ENCODE measurements around the gene ZFP64. TPM values are rescaled to one million over a fixed set of nuclear protein-coding genes. Genes with fewer than 3 reads are reported as not detected.

ZFP64 gene
- polyA plus RNA-seq, 2 donors: 3.2 to 6.2 TPM

DNA sequence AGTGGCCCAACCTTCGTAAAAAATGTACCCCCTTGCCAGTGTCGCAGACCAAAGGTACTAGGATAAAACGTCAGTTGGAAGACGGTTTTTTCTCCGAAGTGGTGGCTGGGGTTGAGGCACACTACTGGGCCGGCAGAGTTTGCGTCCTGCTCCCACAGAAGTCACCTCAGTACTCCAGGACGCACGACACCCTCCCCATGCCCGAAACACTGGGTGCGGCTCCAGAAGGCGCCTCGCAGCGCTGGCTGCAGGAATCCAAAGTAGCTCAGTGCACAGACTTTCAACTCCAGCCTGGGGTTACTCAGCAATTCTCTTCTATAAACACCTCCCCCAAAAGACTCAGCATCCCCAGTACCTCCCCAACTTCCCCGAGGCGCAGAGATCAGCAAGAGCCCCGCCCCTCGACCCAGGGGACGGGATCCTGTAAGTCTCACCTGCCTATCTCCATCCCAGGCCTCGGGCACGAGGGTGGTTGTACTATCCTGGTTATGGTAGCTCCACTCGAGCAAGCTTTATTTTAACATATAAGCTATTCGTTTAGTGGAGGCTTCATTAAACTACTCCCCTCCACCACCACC is 88.2 kb downstream of the ZFP64 start:
- Histone ChIP-seq H3K4me1 (ENCODE audit: control insufficient read depth in 2 of 2, insufficient read depth in 2 of 2, low read length in 1 of 2) (peaks cover 2 to 10% of the 10 kb centered on the region in 2 donors), H3K4me3 (ENCODE audit: low read depth in 1 of 2, low read length in 2 of 2) (peak overlapping the region in 1 of 2 donors; percentile 40), H3K36me3 (ENCODE audit: control insufficient read depth in 2 of 2, insufficient read depth in 2 of 2, low read length in 1 of 2) (no peaks in the 10 kb centered on the region), H3K9me3 (ENCODE audit: control insufficient read depth in 2 of 2, insufficient read depth in 1 of 2, low read depth in 1 of 2, low read length in 1 of 2) (no peaks in the 10 kb centered on the region), H3K27me3 (ENCODE audit: control insufficient read depth in 1 of 2, insufficient read depth in 2 of 2, low read length in 2 of 2) (no peaks in the 10 kb centered on the region), H3K27ac (ENCODE audit: low read depth in 2 of 2, low read length in 1 of 2) (no peak overlapping the region)
- WGBS, 2 donors: 19 to 26% methylated on average over 23 of the region's 23 CpGs

DNA sequence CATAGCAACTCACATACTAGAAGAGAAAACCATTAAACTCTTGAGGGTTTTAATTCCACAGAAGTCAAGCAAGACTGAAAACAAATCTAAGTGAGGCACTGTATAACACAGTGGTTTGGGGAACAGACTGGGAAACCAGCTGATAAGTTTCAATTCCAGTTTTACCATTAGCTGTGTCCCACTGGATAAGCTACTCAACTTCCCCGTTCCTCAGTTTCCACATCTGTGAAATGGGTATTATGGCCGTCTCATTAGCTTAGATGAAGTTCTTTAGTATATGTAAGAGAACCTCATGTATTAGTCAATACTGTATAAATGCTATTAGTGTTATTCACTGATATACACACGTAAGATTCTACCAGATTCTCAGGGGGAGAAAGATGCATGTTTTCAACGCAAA is 89.0 kb downstream of the ZFP64 start:
- Histone ChIP-seq H3K27me3 (ENCODE audit: control insufficient read depth in 1 of 2, insufficient read depth in 2 of 2, low read length in 2 of 2) (no peaks in the 10 kb centered on the region), H3K9me3 (ENCODE audit: control insufficient read depth in 2 of 2, insufficient read depth in 1 of 2, low read depth in 1 of 2, low read length in 1 of 2) (no peaks in the 10 kb centered on the region), H3K27ac (ENCODE audit: low read depth in 2 of 2, low read length in 1 of 2) (no peak overlapping the region), H3K4me1 (ENCODE audit: control insufficient read depth in 2 of 2, insufficient read depth in 2 of 2, low read length in 1 of 2) (peaks cover 2 to 10% of the 10 kb centered on the region in 2 donors), H3K4me3 (ENCODE audit: low read depth in 1 of 2, low read length in 2 of 2) (no peak overlapping the region), H3K36me3 (ENCODE audit: control insufficient read depth in 2 of 2, insufficient read depth in 2 of 2, low read length in 1 of 2) (no peaks in the 10 kb centered on the region)
- 91% methylated on average over 4 of the region's 4 CpGs for WGBS, 2 donors

DNA sequence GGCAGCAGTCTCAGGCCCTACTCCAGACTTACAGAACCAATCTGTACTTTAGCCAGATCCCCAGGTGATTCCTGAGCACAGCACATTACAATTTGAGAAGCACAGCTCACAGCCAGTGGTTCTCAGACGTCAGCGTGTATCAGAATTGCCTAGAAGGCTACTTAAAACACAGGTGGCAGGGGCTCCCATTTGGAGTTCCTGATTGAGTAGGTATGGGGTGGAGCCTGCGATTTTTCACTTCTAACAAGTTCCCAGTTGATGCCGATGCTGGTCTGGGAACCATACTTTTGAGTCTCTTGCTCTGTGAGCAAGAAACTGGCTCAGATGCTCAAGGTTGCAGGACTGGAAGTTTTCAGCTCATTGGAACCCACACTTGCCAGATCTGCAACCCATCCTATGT is 89.5 kb downstream of the ZFP64 start:
- no peak overlapping the region for H3K4me3 ChIP-seq (ENCODE audit: low read depth in 1 of 2, low read length in 2 of 2)
- 89% methylated on average over 4 of the region's 4 CpGs for WGBS, 2 donors
- H3K9me3 ChIP-seq (ENCODE audit: control insufficient read depth in 2 of 2, insufficient read depth in 1 of 2, low read depth in 1 of 2, low read length in 1 of 2): no peaks in the 10 kb centered on the region
- peaks cover 2 to 10% of the 10 kb centered on the region in 2 donors for H3K4me1 ChIP-seq (ENCODE audit: control insufficient read depth in 2 of 2, insufficient read depth in 2 of 2, low read length in 1 of 2)
- H3K27me3 ChIP-seq (ENCODE audit: control insufficient read depth in 1 of 2, insufficient read depth in 2 of 2, low read length in 2 of 2): no peaks in the 10 kb centered on the region
- no peak overlapping the region for H3K27ac ChIP-seq (ENCODE audit: low read depth in 2 of 2, low read length in 1 of 2)
- no peaks in the 10 kb centered on the region for H3K36me3 ChIP-seq (ENCODE audit: control insufficient read depth in 2 of 2, insufficient read depth in 2 of 2, low read length in 1 of 2)

All from esophagus (tissue), 2 donors.